GM12878 (cell line): ENCODE data around the gene RIN2. TPM values are rescaled to one million over a fixed set of nuclear protein-coding genes. Genes with fewer than 3 reads are reported as not detected.

ENCODE experiments used
- ATAC-seq: fragments of 200-7000 bp; cut with Tn5 transposase; 3 replicates; pipeline ENCODE4 v1.9.1; 2020; ENCODE audit warnings: mild to moderate bottlenecking, moderate library complexity
- BruUV-seq: library from RNA; stranded (reverse); fragments of 400-500 nt; replicated peaks from 2 replicates; lab custom pipeline; 2021; lab: Mats Ljungman, UMichigan
- CTCF ChIA-PET: fragments of 300-600 bp; sonication (Branson Sonifier 250); formaldehyde crosslinking; extraction: SDS; loops from one replicate; lab custom pipeline; 2021; ENCODE audit warnings: inconsistent platforms; lab: Yijun Ruan, JAX
- POLR2A ChIA-PET: fragments of 350-600 bp; formaldehyde crosslinking; extraction: SDS; loops from one replicate; lab custom pipeline; 2021; ENCODE audit warnings: inconsistent platforms; lab: Charles Lee
- RAD21 ChIA-PET: fragments of 300-600 bp; sonication (Branson Sonifier 250); formaldehyde crosslinking; loops from one replicate; lab custom pipeline; 2023; ENCODE audit warnings: antibody characterized with exemption; ENCODE audit not compliant: unreplicated experiment; lab: Charles Lee
- SMC1A ChIA-PET: fragments of 300-600 bp; sonication (Branson Sonifier 250); formaldehyde crosslinking; loops from one replicate; lab custom pipeline; 2023; ENCODE audit not compliant: unreplicated experiment, uncharacterized antibody; lab: Charles Lee
- DNase-seq: peaks from one replicate; pipeline ENCODE4 v3.0.0-alpha.2; 2011; ENCODE audit warnings: low read depth, low spot score
- FAIRE-seq: peaks from 3 replicates; lab custom pipeline; 2011; peaks lifted over from hg19 to GRCh38; lab: Jason Lieb, UNC
- H2AFZ ChIP-seq: 2 replicates; pipeline ENCODE4 v1.6.0; 2011; ENCODE audit warnings: low read depth, low read length, control low read depth; ENCODE audit not compliant: control insufficient read depth
- H3K27ac ChIP-seq: 2 replicates; pipeline ENCODE4 v1.5.1; 2011; ENCODE audit warnings: control low read depth; ENCODE audit not compliant: control insufficient read depth, insufficient read depth
- H3K27me3 ChIP-seq, 2 experiments: replicated peaks in 1 of 2; 2 replicates each; pipeline versions ENCODE4 v1.6.0 to v1.6.1; 2011; ENCODE audit warnings: low read length in 1 of 2; ENCODE audit not compliant: control insufficient read depth in 2 of 2, insufficient read depth in 2 of 2
- H3K36me3 ChIP-seq, 2 experiments: 2 replicates each; pipeline ENCODE4 v1.5.1; 2011; ENCODE audit warnings: low read length in 1 of 2; ENCODE audit not compliant: control insufficient read depth in 2 of 2, insufficient read depth in 2 of 2
- H3K4me1 ChIP-seq: 2 replicates; pipeline ENCODE4 v1.6.1; 2011; ENCODE audit warnings: mild to moderate bottlenecking, low read length, moderate library complexity, mixed read lengths; ENCODE audit not compliant: control insufficient read depth, insufficient read depth
- H3K4me2 ChIP-seq: 2 replicates; pipeline ENCODE4 v1.6.0; 2011; ENCODE audit warnings: control low read depth; ENCODE audit not compliant: control insufficient read depth, insufficient read depth
- H3K4me3 ChIP-seq: fragments of 200-600 bp; sonication (generic); 2 replicates; pipeline ENCODE4 v1.5.1; 2016
- H3K79me2 ChIP-seq: 2 replicates; pipeline ENCODE4 v1.6.0; 2011; ENCODE audit warnings: low read length; ENCODE audit not compliant: control insufficient read depth, insufficient read depth
- H3K9ac ChIP-seq: 2 replicates; pipeline ENCODE4 v1.8.0; 2011; ENCODE audit warnings: low read length, control low read depth, mixed read lengths; ENCODE audit not compliant: control insufficient read depth, insufficient read depth
- H3K9me3 ChIP-seq: replicated peaks from 3 replicates; pipeline ENCODE4 v1.5.1; 2011; ENCODE audit warnings: mild to moderate bottlenecking, low read length; ENCODE audit not compliant: control insufficient read depth, insufficient read depth
- H4K20me1 ChIP-seq: 2 replicates; pipeline ENCODE4 v1.6.0; 2011; ENCODE audit not compliant: control insufficient read depth, insufficient read depth
- ATF7 ChIP-seq: fragments of 450-650 bp; IDR thresholded peaks from 2 replicates; pipeline ENCODE4 v1.6.1; 2016; ENCODE audit warnings: low read depth, mild to moderate bottlenecking
- DPF2 ChIP-seq: fragments of 450-650 bp; IDR thresholded peaks from 2 replicates; pipeline ENCODE4 v1.6.1; 2017; ENCODE audit warnings: mild to moderate bottlenecking
- ELK1 ChIP-seq: IDR thresholded peaks from 2 replicates; pipeline ENCODE4 v1.6.1; 2012; ENCODE audit warnings: low read depth, low read length, improper control_type of control experiment
- GABPA ChIP-seq: IDR thresholded peaks from 2 replicates; pipeline ENCODE4 v1.6.1; 2014; ENCODE audit warnings: antibody characterized with exemption, low read depth, mild to moderate bottlenecking, inconsistent platforms
- NFIC ChIP-seq: IDR thresholded peaks from 2 replicates; pipeline ENCODE4 v1.6.1; 2012; ENCODE audit warnings: low read depth, mild to moderate bottlenecking, inconsistent platforms, low read length, moderate library complexity
- PKNOX1 ChIP-seq: fragments of 450-650 bp; IDR thresholded peaks from 2 replicates; pipeline ENCODE4 v1.6.1; 2016; ENCODE audit warnings: mild to moderate bottlenecking
- POU2F2 ChIP-seq: IDR thresholded peaks from 3 replicates; pipeline ENCODE4 v1.6.1; 2011; ENCODE audit warnings: low read depth, mild to moderate bottlenecking, low read length, borderline replicate concordance
- RBBP5 ChIP-seq: fragments of 200-600 bp; sonication (generic); conservative IDR thresholded peaks from 2 replicates; pipeline ENCODE4 v1.6.1; 2016
- RCOR1 ChIP-seq: conservative IDR thresholded peaks from 2 replicates; pipeline ENCODE4 v1.6.1; 2012; ENCODE audit warnings: low read depth, low read length, improper control_type of control experiment
- RUNX3 ChIP-seq: IDR thresholded peaks from 2 replicates; pipeline ENCODE4 v1.6.1; 2012; ENCODE audit warnings: low read length, inconsistent platforms
- SPI1 ChIP-seq: IDR thresholded peaks from 2 replicates; pipeline ENCODE4 v1.6.1; 2011; ENCODE audit warnings: low read depth, mild to moderate bottlenecking, low read length, moderate library complexity, borderline replicate concordance; ENCODE audit not compliant: insufficient read depth
- ZBTB4 ChIP-seq: fragments of 450-650 bp; formaldehyde crosslinking; IDR thresholded peaks from 2 replicates; pipeline ENCODE4 v1.4.0; 2022; ENCODE audit warnings: mild to moderate bottlenecking, moderate library complexity
- WGBS: methylation state at CpG from one replicate; pipeline ENCODE4 v1.1.6; 2016; ENCODE audit warnings: low lambda C conversion rate; ENCODE audit not compliant: insufficient replicate concordance, insufficient coverage; ENCODE audit errors: missing lambda C conversion rate; 5-methylcytosine and 5-hydroxymethylcytosine counted together
- in situ Hi-C: fragments of 300-500 bp; cut with MboI; formaldehyde crosslinking; loops from 9 replicates; pipeline ENCODE4 v1.14.3; 2018; ENCODE audit warnings: mixed read lengths
- intact Hi-C: fragments of 100-400 bp; cut with micrococcal nuclease; formaldehyde crosslinking; loops from one replicate; pipeline ENCODE4 v1.14.2; 2022; ENCODE audit not compliant: unreplicated experiment
- polyA plus RNA-seq, 11 experiments: library from polyadenylated mRNA; depleted of rRNA in 4 of 11; unstranded in 6 of 11; stranded (reverse) in 5 of 11; fragments of >200 nt; fragmentation: Nextera tagmentation in 4 of 11; fragmentation: Illumina TruSeq in 1 of 11; extraction: Ambion mirVana in 4 of 11; extraction: Trizol in 1 of 11; gene quantifications; 1 replicate in 1 of 11; 2 replicates in 10 of 11; pipeline versions ENCODE4 v1.2.1 to v1.2.3, GENCODE V29; 2011 to 2016; ENCODE audit warnings: inconsistent platforms in 2 of 11, missing spikeins in 2 of 11, low read depth in 1 of 11
- total RNA-seq, 4 experiments: library from RNA; depleted of rRNA in 3 of 4; stranded (reverse); fragments of >200 nt in 3 of 4; fragmentation: Illumina TruSeq in 1 of 4; extraction: Trizol in 1 of 4; gene quantifications; 2 replicates each; pipeline versions ENCODE4 v1.2.1 to v1.2.3, GENCODE V29; 2013 to 2021

Gene RIN2
- total and polyA plus RNA-seq, 10 of the 15 experiments (the other 5 are each of a cell fraction or from before 2014, with no cell fraction given): 0.68 to 8.5 (median 4.5) TPM

GRCh38 chr20:19761326-19761725 lies 3.3 kb downstream of the RIN2 start (continued):
- no peak for TF ChIP-seq GABPA
- no peak for TF ChIP-seq NFIC
- no peak for TF ChIP-seq RBBP5
- TF ChIP-seq ELK1: no peak
- no peak for TF ChIP-seq POU2F2
- TF ChIP-seq, all 136 proteins: peak for 0

GRCh38 chr20:19761841-19762240 lies 3.8 kb downstream of the RIN2 start:
- DNase-seq (no peak), FAIRE-seq (no peak), ATAC-seq (no peak)
- TF ChIP-seq RUNX3: no peak
- no peak for TF ChIP-seq ZBTB4 (CRISPR knock-in tag)
- no peak for TF ChIP-seq ATF7
- TF ChIP-seq SPI1: no peak
- no peak for TF ChIP-seq POU2F2
- TF ChIP-seq RCOR1: no peak
- TF ChIP-seq DPF2: no peak
- TF ChIP-seq PKNOX1: no peak
- no peaks in the 10 kb centered on the region for H4K20me1 ChIP-seq
- POLR2A ChIA-PET: no interaction called here
- RAD21 ChIA-PET: interaction anchor here (0.8 to 2.8 kb wide), 3 partner anchors 18 to 56 kb away, joined by 3 to 9 read pairs (median 4); no protein-coding TSS in a partner anchor
- intact Hi-C loops (no loop called here), in situ Hi-C loops (no loop called here)
- H3K9me3 ChIP-seq: no peaks in the 10 kb centered on the region
- 5% methylated on average over 2 of the region's 2 CpGs for WGBS
- no peaks in the 10 kb centered on the region for H3K4me1 ChIP-seq
- H3K27ac ChIP-seq: no peak overlapping the region
- H3K9ac ChIP-seq: no peak overlapping the region
- CTCF ChIA-PET: interaction anchor here (1.1 to 1.4 kb wide), 4 partner anchors 14 to 25 kb away, joined by 3 to 6 read pairs (median 3); no protein-coding TSS in a partner anchor
- SMC1A ChIA-PET: interaction anchor here (0.7 to 1.0 kb wide), 4 partner anchors 8 to 27 kb away, joined by 3 to 4 read pairs (median 4); no protein-coding TSS in a partner anchor
- H3K79me2 ChIP-seq: no peaks in the 10 kb centered on the region
- no TSS peak for BruUV-seq
- H3K36me3 ChIP-seq: no peaks in the 10 kb centered on the region
- no peak overlapping the region for H3K4me3 ChIP-seq
- peaks cover 12 to 15% of the 10 kb centered on the region in 2 experiments for H3K27me3 ChIP-seq
- H3K4me2 ChIP-seq: no peak overlapping the region
- no peak overlapping the region for H2AFZ ChIP-seq
